ENCODE data around the gene RBM41.
"Not testable (repeated sequence)": the region's sequence is repeated elsewhere in the genome, so short reads cannot be mapped to it uniquely, and the experiment has no call there.

RBM41 gene

DNA sequence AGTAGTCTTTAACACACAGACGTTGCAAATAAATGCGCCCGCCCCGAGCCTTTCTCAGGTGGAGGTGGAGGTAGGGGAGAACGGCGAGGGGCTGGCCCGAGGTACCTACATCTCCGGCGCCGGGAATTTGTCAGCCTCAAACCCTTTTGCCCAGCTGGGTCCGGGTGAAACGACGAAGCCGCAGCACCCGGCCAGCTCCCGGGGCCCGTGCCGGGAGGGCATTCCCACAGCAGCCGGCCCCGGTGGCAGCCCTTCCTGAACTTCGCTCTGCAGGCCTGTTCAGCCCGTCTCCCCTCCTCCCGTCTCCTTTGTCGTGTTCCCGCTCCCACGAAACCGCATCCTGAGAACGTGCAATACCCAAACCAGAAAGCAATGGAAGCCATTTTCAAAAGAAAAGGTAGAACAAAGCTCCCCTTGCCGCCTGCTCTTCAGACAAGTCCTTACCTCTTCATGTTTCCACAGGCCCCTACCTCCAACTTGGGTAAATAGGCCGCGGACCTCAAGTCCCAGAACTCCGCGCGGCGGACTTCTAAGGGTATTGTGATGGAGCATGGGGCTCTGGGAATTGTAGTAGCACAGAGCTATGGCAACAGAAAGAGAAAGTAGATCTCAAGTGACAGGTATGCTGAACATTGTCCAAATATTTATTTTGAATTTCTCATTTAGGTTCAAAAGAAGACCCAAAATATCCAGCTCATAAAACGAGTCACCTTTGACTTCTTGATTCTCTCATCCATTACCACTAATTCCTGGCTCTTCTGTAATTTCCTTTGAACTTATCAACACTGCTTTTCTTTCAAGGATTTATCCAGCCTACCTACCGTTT is at the start of gene RBM41:
Gene RBM41, minus strand, starts transcription at position 501 of the 826 bp plus-strand sequence. Its CDS starts 49 bp downstream, at position 452.
- peak; percentile 79 for FAIRE-seq

GRCh38 chrX:107168257-107168656 is 49.6 kb upstream of the RBM41 start:
- FAIRE-seq: no peak

GRCh38 chrX:107167163-107167921 is 48.7 kb upstream of the RBM41 start:
- FAIRE-seq: peak; percentile 41

DNA sequence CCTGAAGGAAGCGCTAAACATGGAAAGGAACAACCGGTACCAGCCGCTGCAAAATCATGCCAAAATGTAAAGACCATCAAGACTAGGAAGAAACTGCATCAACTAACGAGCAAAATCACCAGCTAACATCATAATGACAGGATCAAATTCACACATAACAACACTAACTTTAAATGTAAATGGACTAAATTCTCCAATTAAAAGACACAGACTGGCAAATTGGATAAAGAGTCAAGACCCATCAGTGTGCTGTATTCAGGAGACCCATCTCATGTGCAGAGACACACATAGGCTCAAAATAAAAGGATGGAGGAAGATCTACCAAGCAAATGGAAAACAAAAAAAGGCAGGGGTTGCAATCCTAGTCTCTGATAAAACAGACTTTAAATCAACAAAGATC is 39.0 kb upstream of the RBM41 start:
- FAIRE-seq: not testable (repeated sequence)

DNA sequence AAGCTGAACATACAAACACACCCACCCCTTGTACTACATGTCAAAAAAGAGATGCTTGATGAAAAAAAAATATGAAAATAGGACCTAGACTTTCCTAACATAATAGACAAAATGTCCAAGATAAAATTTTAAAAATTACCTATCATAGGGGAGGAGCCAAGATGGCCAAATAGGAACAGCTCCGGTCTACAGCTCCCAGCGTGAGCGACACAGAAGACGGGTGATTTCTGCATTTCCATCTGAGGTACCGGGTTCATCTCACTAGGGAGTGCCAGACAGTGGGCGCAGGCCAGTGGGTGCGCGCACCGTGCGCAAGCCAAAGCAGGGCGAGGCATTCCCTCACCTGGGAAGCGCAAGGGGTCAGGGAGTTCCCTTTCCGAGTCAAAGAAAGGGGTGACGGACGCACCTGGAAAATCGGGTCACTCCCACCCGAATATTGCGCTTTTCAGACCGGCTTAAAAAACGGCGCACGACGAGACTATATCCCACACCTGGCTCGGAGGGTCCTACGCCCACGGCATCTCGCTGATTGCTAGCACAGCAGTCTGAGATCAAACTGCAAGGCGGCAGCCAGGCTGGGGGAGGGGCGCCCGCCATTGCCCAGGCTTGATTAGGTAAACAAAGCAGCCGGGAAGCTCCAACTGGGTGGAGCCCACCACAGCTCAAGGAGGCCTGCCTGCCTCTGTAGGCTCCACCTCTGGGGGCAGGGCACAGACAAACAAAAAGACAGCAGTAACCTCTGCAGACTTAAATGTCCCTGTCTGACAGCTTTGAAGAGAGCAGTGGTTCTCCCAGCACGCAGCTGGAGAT is 37.2 kb upstream of the RBM41 start:
- not testable (repeated sequence) for FAIRE-seq

GRCh38 chrX:107154787-107155620 is 36.4 kb upstream of the RBM41 start:
- no peak for FAIRE-seq

- FAIRE-seq: no peak
Observed at GRCh38 chrX:107153005-107153404, 34.4 kb upstream of the RBM41 start.

DNA sequence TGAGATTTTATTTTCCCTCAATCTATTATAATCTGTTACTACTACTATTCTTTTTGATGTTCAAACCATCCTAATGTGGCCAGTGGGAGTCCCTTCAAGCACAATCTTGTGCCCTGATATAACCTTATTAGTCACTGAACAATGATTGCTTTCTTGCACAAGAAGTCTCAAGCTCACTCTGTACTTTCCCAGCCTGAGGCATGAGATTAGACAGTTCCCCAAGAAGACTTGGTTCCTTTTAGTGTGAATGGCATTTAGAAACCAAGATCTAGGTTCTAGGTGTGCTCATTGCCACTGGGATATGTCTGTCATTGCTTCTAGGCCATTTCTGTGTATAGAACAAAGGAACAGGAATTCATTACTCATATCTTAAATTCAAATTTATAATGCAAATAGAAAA is 28.0 kb upstream of the RBM41 start:
- no peak for FAIRE-seq

DNA sequence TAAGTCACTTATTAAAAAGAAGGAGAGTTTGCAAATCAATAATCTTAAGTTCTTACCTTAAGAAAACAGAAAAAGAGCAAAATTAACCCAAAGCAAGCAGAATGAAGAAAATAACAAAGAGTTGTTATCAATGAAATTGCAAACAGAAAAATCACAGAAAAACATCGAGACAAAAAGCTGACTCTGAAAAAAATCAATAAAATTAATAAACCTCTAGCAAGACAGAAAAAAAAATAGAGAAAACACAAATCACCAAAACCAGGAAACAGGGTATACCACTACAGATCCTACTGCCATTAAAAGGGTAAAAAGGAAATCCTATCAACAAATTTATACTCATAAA is 17.3 kb upstream of the RBM41 start:
- FAIRE-seq: no peak

DNA sequence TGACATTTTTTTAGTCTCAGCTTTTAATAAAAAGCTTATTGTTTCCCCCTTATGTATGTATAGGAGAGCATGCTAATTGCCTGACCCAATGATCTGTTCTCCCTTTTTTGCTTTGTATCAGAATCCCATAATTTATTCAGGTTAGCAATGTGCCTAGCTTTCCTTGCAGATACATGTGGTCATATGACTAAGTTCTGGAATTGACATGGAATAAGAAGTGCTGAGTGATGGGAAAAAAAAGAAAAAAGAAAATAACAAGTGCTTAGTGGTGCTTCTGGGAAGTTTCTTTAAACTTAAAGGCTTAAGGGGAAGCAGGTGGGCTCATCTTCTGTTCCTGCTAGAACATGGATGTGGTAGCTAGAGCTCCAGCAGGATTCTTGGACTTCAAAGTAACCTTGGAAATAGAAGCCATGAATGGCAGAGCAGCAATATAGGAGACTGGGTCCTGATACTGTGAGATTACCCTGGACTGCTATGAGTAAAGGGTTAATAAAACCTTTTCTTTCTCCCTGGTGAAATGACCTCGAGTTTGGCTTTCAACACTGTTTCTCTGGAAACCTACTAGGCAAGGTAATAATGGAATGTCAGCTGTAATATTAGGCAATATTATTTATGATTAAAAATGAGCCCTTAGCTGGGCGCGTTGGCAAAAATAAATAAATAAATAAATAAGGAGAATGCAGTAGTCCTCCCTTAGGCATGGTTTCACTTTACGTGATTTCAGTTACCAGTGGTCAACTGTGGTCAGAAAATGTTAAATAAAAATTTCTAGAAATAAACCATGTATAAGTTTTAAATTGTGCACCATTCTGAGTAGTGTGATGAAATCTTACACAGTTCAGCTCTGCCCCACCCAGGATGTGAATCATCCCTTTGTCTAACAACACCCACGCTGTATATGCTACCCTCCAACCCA is 16.7 kb upstream of the RBM41 start:
- no peak for FAIRE-seq

DNA sequence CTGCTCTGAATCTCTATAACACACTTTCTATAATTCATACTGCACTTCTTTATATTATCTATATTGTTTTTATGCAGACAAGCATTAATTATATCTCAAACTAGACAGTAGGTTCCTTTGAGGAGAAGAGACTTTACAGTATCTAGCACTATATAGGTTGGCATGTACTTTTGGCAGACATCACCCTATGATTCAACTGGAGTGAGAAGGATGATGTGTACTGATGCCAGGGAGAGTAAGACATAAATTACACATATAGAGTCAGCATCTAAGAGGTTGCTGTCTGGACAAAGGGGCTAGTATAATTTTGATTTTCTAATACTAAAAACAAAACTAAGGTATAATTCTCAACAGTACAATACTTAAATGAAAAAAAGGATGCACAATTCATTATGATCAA is 5.1 kb upstream of the RBM41 start:
- no peak for FAIRE-seq

GRCh38 chrX:107119283-107119682 is 661 bp upstream of the RBM41 start:
- FAIRE-seq: peak; percentile 71

DNA sequence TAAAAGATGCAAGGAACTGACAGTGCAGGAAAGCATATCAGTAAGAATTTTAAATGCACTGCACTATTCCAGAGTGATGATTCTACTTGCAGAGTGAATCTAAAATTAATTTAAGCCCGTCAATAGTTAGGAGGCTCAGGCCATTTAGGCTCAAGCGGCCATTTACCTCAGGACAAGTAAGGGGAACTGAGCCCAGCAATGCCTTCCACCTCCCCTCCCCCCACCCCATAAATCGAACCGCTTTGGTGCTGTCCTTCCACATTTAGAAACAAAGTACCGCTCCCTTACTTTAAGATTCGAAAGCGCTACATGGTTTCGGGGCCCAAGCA is 665 bp downstream of the RBM41 start:
- no peak for FAIRE-seq

GRCh38 chrX:107107459-107107858 is 11.2 kb downstream of the RBM41 start:
- FAIRE-seq: no peak

DNA sequence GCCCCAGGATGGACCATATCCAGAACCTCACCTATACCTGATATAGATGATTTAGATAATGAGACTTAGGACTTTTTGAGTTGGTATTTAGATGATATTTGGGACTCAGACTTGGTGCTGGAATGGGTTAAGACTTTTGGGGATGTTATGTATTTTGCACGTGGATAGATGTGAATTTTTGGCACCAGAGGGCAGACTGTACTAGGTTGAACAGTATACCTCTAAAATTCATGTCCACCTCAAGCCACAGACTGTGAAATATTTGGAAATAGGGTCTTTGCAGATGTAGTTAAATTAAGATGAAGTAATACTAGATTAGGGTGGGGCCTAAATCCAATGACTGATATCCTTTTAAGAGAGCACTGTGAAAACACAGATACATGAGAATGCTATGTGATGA is 15.6 kb downstream of the RBM41 start:
- FAIRE-seq: no peak

DNA sequence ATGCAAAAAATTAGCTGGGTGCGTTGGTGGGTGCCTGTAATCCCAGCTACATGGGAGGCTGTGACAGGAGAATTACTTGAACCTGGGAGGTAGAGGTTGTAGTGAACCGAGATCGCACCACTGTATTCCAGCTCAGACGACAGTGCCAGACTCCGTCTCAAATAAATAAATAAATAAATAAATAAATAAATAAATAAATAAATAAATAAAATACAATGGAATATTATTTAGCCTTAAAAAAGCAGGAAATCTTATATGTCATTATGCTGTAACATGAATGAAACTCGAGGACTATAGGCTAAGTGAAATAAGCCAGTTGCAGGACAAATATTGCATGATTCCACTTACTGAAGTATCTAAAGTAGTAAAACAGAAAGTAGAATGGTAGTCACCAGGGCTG is 42.5 kb downstream of the RBM41 start:
- peak; percentile 45 for FAIRE-seq

DNA sequence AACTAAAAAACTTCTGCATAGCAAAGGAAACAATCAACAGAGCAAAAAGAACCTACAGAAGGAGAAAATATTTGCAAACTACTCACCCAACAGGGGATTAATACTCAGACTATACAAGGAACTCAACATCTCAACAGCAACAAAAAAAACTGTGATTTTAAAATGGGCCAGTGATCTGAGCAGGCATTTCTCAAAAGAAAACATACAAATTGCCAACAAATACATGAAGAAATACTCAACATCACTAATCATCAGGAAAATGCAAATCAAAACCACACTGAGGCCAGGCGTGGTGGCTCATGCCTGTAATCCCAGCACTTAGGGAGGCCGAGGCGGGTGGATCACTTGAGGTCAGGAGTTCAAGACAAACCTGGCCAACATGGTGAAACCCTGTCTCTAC is 60.9 kb downstream of the RBM41 start:
- not testable (repeated sequence) for FAIRE-seq

GRCh38 chrX:107054978-107055377 is 63.6 kb downstream of the RBM41 start:
- FAIRE-seq: no peak

DNA sequence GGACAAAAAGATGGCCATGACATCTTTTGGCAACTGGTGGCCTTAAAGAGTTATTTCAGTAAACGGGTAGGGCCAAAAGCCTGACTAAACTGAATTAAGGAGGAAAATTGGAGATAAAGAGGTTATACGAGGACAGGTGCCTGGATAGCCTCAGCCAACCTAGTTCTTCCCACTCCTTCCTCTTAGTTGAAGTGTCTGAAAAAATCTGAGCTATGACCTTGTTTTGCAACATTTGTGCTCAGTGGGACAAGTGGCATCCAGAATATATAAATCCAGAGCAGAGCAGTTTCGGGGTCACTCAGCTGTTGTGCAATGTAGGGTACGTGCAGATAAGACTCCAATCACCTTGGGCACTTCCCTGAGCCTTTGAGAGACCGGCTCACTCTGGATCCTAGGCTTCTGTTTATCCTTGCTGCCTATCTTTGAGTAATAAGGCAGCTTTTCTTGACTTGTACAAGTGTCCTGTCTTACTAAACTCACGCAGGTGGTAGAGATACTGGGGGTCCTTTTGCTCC is 68.4 kb downstream of the RBM41 start:
- FAIRE-seq: no peak

DNA sequence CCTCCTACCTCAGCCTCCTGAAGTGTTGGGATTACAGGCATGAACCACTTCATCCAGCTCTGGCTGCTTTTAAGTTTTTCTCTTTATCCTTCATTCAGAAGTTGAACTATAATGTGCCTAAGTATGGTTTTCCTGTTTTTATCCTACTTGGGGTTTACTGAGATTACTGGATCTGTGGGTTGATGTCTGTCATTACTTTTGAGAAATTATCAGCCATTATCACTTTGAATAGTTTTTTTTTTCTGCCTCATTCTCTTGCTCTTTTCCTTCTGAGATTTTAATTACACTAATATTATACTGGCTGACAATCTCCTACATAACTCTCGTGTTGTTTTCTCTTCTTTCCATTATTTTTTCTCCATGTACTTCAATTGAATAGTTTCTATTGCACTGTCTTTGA is 71.0 kb downstream of the RBM41 start:
- FAIRE-seq: peak; percentile 14

GRCh38 chrX:107029752-107030151 is 88.9 kb downstream of the RBM41 start:
- FAIRE-seq: no peak

Measured in colon (tissue), 2 donors.